GM04504 (cell line): ENCODE data around the gene SLC25A24.

Source experiments
- DNase-seq: peaks from one replicate; pipeline ENCODE4 v3.0.0-alpha.2; 2012; ENCODE audit warnings: low read depth

The SLC25A24 gene

GRCh38 chr1:108096089-108096488, 104.1 kb downstream of the SLC25A24 start:
- DNase-seq: no peak

DNA sequence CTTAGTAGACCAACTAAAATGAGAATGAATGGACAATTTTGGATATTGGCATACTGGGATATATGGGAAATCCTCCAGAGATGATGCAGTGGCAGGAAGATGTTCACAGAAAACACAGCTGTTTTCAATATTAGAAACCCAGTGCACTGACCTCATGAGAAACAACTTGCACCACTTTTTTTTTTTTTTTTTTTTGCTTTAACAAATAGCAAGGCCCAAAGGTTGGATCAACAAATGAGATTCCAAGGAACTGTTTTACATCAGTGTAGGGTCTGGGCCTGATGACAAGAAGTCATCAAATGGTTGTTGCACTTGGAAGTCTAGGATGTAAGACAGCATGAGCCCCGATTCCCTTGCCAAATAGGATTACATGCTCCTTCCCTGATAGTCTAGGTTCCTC, 110.7 kb downstream of the SLC25A24 start:
- no peak for DNase-seq

DNA sequence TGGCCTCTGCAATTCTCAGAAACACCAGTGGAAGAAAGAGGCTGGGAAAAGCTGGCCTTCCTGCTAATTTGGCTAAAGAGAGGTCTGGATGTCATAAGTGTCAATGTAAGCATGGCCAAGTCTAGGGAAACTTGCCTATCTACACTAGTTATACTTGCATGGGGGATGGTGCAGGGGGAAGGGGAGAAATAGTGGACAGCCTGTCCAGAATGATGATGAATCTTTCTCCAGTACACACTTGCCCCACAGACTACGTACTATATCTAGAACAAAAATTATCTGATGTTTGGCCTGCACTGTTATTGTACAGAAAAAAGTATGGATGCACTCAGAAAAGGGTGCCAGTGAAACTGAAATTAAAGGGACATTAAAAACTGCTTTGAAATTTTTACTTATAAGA, 114.5 kb downstream of the SLC25A24 start:
- no peak for DNase-seq

GRCh38 chr1:108084866-108085477, 115.2 kb downstream of the SLC25A24 start:
- DNase-seq: no peak
